ENCODE results near the gene NLGN4X.

GRCh38 chrX:6149060-6149872, 79.4 kb downstream of the NLGN4X start:
- TF ChIP-seq, protein P1, sequence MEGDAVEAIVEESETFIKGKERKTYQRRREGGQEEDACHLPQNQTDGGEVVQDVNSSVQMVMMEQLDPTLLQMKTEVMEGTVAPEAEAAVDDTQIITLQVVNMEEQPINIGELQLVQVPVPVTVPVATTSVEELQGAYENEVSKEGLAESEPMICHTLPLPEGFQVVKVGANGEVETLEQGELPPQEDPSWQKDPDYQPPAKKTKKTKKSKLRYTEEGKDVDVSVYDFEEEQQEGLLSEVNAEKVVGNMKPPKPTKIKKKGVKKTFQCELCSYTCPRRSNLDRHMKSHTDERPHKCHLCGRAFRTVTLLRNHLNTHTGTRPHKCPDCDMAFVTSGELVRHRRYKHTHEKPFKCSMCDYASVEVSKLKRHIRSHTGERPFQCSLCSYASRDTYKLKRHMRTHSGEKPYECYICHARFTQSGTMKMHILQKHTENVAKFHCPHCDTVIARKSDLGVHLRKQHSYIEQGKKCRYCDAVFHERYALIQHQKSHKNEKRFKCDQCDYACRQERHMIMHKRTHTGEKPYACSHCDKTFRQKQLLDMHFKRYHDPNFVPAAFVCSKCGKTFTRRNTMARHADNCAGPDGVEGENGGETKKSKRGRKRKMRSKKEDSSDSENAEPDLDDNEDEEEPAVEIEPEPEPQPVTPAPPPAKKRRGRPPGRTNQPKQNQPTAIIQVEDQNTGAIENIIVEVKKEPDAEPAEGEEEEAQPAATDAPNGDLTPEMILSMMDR (IDR thresholded peaks at IDR 0.05), result no peak
- TF ChIP-seq POLR2AphosphoS5 (IDR thresholded peaks at IDR 0.05), result no peak
- TF ChIP-seq EP300 (IDR thresholded peaks at IDR 0.05), result no peak
- no peak for TF ChIP-seq POLR2A (IDR thresholded peaks at IDR 0.05)

Measured in upper lobe of left lung (tissue), 4 donors.